ENCODE results near the gene SDF4. TPM values are rescaled to one million over a fixed set of nuclear protein-coding genes. Genes with fewer than 3 reads are reported as not detected.

Gene SDF4
- total and polyA plus RNA-seq, 2 of the 8 experiments (the other 6 are each of a cell fraction or from before 2014, with no cell fraction given): 45.5 to 75.6 TPM

GRCh38 chr1:1204425-1204920, 27.3 kb downstream of the SDF4 start (continued):
- no peak for TF ChIP-seq CTBP2 (IDR thresholded peaks at IDR 0.05; ENCODE audit: borderline replicate concordance, insufficient read depth, insufficient read length, low read length)
- no peak for TF ChIP-seq PHF8 (conservative IDR thresholded peaks at IDR 0.05; ENCODE audit: low read depth, low read length)
- no peak for TF ChIP-seq NRF1 (IDR thresholded peaks at IDR 0.05; ENCODE audit: low read depth, low read length)

All from H1 (cell line).